ENCODE results near the gene RASA2. TPM values are rescaled to one million over a fixed set of nuclear protein-coding genes. Genes with fewer than 3 reads are reported as not detected.

The RASA2 gene
- total and polyA plus RNA-seq, 2 of the 8 experiments (the other 6 are each of a cell fraction or from before 2014, with no cell fraction given) = 3.5 to 15.9 TPM

GRCh38 chr3:141486746-141487520 lies at the start of gene RASA2 (continued):
- TF ChIP-seq POU5F1 (IDR thresholded peaks at IDR 0.05; ENCODE audit: low read depth, low read length) (no peak), JUN (IDR thresholded peaks at IDR 0.05; ENCODE audit: low read depth, low read length) (no peak), ATF2 (IDR thresholded peaks at IDR 0.05; ENCODE audit: low read length) (no peak), KDM5A (IDR thresholded peaks at IDR 0.05; ENCODE audit: low read length) (no peak), RNF2 (IDR thresholded peaks at IDR 0.05; ENCODE audit: borderline replicate concordance, low read depth, low read length, missing control alignments, poor library complexity, severe bottlenecking) (no peak), EP300 (IDR thresholded peaks at IDR 0.05; ENCODE audit: borderline replicate concordance in 1 of 2, low read depth in 2 of 2, low read length in 2 of 2) (0 out of 3 replicates have a peak, but pooled peaks of 1 of the 2 experiments have one; percentile 1), TBP (IDR thresholded peaks at IDR 0.05; ENCODE audit: low read depth, low read length) (no peak), E2F6 (IDR thresholded peaks at IDR 0.05) (no peak), SP2 (IDR thresholded peaks at IDR 0.05; ENCODE audit: low read length) (no peak), ASH2L (IDR thresholded peaks at IDR 0.05; ENCODE audit: low read length) (no peak), SRF (IDR thresholded peaks at IDR 0.05; ENCODE audit: low read depth, low read length) (no peak), JUND (IDR thresholded peaks at IDR 0.05; ENCODE audit: low read length) (no peak), HDAC6 (IDR thresholded peaks at IDR 0.05; ENCODE audit: low read depth, low read length) (no peak), SP1 (IDR thresholded peaks at IDR 0.05; ENCODE audit: low read depth, low read length) (no peak), POLR2A (IDR thresholded peaks at IDR 0.05; ENCODE audit: control extremely low read depth in 1 of 2, low read depth in 2 of 2, low read length in 2 of 2) (peak; percentile 80 to 92; a peak in 2 of 3 replicates), SIN3A (conservative IDR thresholded peaks at IDR 0.05 in 1 of 2, IDR thresholded peaks at IDR 0.05 in 1 of 2; ENCODE audit: low read depth in 1 of 2, low read length in 2 of 2) (no peak), USF2 (IDR thresholded peaks at IDR 0.05; ENCODE audit: low read length) (no peak), YY1 (IDR thresholded peaks at IDR 0.05; ENCODE audit: low read depth, low read length) (peak; percentile 83; the same call in 1 of the 2 replicates)
- TF ChIP-seq, protein P1, sequence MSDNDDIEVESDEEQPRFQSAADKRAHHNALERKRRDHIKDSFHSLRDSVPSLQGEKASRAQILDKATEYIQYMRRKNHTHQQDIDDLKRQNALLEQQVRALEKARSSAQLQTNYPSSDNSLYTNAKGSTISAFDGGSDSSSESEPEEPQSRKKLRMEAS (IDR thresholded peaks at IDR 0.05) = no peak

Data from H1 (cell line).